Femur (tissue), 1 donor: ENCODE data around the gene TSSK6.

Experiments
- DNase-seq: peaks from one replicate; pipeline ENCODE4 v3.0.0-alpha.2; 2017

Gene TSSK6

DNA sequence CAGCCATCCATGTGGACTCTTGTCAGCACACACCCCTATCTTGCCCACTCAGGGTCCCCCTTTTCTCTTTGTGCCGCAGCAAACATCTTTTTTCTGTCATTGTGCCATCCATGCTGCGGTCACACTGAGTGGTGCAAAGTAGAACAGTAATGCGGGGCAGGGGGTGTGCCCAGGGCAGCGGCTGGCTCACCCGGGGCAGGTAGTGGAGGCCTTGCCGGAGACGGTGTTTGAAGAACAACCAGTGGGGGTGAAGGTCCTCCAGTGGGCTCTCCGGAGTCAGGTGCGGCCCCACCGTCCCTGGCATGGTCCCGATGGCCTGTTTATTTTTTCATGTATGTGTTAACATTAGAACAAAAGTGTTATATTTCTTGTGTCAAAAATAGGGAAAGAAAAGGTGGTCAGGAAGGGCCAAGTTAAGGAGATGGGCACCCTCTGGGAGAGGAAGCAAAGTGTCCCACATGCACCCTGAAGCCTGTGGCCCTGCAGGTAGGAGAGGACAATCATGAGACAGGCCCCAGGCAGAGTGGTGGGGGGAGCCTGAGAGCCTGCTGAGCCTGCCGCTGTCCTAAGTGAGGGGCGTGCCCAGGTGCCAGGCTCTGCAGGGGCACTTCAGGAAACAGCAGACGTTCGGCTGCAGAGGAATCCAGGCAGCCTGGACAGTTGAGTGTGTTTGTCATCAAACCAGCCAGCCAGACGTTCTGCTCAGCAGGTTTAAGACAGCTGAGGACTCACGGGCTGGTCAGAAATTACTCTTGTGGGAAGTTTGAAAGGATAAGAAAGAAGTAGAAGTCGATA lies 12.3 kb downstream of the TSSK6 start:
- DNase-seq = peak; percentile 13

DNA sequence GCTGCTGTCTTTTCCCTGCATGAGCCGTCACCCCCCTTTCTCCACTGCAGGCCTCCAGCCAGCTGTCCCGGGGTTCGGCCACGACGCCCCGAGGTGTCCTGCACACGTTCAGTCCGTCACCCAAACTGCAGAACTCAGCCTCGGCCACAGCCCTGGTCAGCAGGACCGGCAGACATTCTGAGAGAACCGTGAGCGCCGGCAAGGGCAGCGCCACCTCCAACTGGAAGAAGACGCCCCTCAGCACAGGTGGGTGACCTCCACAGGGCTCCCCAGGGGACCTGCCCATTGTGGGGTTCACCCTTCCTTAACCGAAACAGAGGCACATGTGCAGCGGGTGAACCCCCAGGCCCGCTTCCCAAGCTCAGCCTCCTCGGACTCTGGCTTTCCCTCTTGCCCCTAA lies 13.1 kb downstream of the TSSK6 start:
- DNase-seq = peak; percentile 13

DNA sequence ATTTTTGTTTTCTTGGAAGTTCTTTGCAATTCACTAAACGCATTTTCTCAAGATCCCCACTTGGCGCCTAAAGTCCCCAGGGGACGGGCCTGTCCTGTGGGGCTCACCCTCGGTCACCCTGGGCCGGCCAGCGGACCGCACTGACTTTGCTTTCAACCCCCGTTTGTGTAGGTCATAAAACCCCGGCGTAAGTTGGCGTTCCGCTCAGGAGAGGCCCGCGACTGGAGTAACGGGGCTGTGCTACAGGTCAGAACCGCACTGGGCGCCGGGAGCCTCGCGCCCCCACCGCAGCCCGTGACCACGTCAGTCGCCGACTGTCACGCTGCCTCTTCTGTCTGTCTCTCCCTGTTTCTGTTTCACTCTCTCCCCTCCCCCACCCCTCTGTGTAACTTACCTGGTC lies 13.6 kb downstream of the TSSK6 start:
- no peak for DNase-seq

DNA sequence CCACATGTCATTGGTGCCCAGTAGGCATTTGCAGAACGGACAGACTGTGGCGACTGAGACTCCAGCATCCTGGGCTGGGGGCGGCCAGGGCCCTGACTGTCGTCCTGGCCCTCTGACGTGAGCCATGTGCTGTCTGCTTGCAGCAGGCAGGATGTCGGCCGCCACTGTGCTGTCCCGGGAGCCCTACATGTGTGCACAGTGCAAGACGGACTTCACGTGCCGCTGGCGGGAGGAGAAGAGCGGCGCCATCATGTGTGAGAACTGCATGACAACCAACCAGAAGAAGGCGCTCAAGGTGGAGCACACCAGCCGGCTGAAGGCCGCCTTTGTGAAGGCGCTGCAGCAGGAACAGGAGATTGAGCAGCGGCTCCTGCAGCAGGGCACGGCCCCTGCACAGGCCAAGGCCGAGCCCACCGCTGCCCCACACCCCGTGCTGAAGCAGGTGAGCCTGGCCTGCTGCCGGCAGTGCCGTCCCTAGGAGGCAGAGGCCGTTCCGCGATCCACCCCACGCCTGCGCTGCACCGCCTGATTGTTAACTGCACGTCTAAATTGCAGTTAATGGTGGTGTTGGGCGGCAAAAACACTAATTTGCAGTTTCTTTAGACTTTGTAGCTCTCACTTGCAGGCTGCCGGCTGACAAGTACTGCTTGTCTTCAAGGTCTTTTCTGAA lies 14.2 kb downstream of the TSSK6 start:
- no peak for DNase-seq

DNA sequence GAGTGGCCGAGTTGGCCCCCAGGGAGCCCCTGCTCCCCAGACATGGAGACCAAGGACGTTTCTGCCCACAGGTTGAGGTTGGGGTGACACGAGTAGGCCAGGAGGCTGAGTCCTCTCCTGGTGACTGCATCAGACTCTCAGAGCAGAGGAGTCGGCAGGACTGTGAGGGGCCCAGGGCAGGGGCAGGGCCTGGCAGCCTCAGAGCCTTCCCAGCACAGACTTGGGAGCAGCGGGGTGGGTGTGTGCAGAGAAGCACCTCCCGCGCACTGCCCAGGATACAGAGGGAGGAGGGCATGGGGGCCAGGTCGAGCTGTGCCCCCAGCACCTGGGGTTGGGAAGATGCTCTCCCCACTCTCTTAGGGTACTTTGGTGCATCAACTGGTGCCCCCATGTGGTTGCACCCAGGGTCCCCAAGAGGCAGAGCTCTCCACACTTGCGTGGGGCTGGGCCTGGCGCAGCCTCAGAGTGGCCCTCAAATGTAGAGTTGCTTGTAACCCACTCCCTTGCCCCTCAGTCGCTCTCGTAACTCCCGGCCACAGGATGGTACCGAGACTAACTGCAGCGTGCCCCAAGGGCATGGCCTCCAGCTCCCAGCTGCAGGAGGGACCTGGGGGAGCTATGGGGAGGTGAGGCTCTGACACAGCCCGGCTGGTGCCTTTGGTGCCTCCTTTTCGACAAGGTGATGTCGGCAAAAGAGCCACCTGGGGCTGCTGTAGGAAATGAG lies 15.9 kb downstream of the TSSK6 start:
- DNase-seq = no peak

DNA sequence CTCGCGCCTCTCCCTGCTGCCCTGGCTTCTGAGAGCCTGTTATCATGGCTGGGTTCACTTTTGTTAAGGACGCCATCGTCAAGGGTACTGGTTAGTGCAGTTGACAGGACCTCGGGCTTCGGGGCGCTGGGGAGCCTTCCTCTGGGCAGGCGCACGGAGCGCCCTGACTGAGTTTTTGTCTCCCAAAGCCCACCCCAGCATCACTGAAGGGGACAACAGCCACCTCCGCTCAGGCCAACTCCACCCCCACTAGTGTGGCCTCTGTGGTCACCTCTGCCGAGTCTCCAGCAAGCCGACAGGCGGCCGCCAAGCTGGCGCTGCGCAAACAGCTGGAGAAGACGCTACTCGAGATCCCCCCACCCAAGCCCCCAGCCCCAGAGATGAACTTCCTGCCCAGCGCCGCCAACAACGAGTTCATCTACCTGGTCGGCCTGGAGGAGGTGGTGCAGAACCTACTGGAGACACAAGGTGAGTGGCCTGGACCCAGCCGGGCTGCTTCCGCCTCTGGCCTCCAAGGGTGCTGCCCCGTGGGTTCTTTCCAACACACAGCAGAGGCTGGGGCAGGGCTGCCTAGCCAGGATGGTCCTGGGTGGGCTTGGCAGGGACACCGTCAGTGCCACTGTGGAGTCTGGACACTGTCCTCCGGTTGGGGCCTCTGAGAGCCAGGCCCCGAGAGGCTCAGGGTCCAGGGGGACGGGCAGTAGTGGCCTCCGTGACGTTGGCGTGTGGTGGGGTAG lies 16.9 kb downstream of the TSSK6 start:
- DNase-seq = no peak

DNA sequence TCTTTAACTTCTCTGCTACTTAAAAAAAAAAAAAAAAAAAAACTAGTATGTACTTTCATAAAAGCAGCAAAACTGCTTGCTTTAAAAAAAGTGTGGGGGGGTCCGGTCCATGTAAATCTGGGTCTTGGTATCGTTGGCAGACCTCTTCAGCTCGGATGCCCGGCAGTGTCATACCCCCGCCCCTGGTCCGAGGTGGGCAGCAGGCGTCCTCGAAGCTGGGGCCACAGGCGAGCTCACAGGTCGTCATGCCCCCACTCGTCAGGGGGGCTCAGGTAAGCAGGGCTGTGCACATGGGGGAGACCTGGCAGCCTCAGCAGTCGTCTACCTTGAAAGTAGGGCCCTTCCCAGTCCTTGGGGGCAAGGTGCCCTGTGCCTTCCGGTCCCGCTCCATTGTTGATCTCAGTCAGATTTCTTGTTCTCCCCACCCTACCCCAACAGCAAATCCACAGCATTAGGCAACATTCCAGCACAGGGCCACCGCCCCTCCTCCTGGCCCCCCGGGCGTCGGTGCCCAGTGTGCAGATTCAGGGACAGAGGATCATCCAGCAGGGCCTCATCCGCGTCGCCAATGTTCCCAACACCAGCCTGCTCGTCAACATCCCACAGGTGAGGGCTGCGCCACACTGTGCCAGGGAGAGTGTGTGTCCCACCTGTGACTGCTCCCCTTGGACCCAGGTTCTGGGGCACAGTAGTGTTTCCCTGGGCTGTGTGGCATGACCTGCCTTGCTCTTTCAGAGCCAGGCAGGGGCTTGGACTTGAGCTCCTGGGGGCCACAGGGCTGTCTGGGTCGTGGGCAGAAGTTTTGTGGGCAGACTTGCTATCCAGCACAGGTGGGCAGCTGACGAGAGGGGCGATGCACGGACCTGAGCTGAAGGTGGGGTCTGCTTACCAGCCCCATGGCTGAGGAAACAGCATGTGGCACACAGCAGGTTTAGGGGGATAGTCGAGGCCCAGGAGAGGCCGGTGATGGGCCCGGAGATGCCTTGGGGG lies 19.4 kb downstream of the TSSK6 start:
- no peak for DNase-seq

DNA sequence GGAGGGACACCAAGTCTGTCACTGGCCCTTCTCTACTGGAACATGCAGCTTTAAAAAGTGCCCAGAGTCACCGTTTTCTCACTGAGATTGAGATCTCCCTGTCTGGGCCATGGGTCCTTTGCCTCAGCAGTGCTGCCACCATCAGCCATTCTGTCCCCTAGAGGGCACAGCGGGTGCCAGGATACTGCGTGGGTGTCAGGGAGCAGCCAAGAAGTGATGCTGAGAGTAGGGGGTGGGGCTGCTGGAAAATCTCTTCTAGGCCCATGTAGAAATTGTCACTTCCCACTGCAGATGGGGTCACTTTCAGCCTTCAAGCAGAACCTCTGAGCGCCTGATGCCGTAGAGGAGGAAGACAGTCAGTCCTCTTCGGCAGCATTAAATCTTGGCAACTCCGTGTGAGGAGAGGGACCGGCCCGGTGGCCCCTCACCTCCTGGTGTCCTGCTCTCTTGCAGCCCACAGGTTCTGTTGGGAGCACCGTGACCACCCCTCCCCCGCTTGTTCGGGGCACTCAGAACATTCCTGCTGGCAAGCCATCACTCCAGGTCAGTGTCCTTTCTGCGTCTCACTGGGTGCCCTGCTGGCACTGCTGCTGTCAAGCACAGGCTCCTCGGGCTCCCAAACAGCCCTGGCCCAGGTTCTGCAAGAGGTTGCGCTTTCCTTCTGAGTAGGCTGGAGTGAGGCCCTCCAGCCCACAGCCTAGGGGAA lies 21.4 kb downstream of the TSSK6 start:
- DNase-seq = no peak

DNA sequence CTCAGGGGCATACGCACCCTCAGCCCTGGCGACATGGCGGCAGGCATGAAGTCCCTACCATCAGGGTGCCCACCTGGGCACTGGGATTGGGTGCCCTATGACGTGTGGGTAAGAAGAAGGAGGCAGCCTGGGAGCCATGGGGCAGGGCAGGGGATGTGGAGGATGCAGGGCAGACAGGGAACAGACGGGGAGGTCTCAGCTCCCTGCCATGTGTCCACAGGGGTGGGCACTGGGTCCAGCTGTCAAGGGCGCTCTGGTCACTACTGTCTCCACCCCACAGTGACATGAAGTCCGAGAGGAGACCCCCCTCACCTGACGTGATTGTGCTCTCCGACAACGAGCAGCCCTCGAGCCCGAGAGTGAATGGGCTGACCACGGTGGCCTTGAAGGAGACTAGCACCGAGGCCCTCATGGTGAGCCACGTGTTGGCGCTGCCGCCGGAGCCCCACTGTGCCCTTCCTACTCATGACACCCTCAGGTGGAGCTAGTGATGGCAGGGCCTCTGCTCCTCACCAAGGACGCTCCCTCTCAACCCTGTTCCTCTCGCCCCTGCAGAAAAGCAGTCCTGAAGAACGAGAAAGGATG lies 23.2 kb downstream of the TSSK6 start:
- no peak for DNase-seq

DNA sequence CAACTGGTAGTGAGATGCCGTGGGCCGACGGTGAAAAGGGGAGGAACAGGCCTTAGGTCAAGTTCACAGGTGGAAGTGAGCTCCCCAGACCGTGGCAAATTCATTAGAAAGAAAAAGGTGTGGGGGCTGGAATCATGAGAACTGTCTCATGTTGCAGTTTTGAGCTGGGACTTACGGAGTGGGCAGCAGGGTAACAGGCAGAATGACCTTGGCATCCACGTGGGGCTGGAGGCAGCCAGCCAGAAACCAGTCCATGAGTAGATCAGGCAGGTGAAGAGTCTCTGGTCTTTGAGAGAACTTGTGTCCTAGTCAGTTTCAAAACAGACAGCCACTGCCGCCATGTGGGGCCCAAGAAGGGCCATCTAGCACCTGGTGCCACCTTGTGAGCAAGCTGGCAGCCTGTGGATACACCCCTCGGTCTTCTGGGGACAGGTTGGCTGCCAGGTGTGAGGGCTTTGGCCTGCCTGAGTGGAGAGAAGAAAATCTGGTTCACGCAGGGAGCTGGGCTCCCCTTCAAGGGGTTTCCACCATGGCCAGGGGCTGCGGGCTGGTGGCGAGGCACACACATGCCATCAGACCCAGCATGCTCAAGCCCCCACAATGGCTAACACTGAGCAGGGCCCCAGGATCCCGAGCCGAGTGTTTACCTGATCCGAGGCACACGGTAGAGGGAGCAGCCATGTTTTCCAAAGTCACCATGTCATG lies 23.9 kb downstream of the TSSK6 start:
- no peak for DNase-seq

DNA sequence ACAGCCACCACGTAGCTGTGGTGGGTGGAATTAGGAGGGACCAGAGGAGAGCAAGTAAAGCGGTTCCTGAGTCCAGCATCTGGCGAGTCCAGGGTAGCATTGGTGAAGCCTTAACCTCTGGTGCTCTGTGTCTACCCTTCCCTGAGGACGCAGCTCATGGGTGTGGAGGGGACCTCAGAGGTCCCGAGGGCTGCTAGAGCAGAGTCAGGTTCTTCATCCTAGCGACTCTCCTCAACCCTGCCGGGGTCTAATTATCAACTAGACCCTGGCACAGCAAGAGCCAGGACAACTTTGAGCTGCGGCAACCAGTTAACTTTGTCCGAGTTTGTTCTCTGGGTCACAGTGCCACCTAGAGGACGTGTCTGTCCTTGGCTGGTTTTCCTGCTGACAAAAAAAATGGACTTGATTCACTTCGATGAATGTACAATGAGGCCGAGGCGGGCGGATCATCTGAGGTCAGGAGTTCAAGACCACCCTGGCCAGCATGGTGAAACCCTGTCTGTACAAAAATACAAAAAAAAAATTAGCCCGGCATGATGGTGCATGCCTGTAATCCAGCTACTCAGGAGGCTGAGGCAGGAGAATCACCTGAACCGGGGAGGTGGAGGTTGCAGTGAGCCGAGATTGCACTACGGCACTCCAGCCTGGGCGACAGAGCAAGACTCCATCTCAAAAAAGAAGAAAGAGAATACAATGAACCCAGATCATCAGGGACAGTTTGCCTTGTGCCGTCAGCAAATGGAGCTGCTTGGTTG lies 25.0 kb downstream of the TSSK6 start:
- DNase-seq = peak; percentile 90

DNA sequence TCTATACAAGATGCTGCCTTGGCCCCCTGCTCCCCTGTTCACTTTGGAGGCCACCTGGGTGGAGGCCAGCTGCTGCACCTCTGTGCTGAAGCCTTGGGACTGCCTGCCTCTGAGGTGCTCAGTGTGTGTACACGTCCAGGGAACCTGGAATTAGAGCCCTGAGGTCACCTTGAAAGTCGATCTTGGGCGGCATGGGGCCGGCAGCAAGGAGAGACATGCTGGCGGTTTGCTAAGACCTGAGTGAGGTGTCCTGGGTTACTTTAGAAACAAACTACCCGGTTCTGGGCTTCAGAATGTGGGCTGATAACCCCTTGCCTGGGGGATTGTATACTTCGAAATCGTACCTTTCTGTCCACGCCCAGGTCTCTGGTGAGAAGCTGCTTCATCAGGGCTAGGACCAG lies 25.5 kb downstream of the TSSK6 start:
- no peak for DNase-seq

DNA sequence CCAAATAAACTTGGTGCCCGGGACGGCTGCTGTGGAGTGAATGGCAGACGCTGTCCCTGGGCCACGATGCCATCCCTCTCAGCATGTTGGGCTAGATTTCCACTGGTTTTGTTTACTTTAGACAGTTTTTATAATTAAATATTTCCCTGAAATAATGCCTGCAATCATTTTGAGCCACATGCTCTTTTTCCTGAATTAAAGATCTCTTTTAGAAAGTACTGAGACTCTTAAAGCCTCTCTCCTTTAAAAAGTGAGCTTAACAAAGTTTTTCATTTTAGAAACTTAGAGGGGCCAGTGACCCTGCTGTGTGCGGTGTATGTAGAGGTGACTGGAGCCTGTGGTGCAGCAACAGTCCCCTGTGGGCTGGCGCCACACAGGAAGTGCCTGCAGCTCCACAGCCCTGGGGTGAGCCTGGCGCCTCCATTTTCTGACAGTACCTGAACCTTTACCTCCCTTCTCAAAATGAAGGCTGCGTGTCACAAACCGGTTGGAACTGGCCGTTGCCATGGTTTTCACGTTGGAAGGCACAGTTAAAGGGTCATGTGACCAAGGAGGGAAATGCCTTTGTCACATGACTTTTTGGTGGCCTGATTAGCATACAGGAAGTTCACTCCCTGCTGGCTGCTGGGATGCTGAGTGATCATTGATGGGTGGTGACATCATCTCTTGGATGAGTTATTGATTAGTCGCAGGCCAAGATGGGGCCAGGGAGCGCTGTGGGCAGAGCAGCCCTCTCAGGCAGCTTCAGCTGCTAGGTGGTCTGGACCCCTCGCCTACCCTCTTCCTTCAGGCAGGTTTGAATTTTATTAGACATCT lies 26.3 kb downstream of the TSSK6 start:
- peak; percentile 90 for DNase-seq

DNA sequence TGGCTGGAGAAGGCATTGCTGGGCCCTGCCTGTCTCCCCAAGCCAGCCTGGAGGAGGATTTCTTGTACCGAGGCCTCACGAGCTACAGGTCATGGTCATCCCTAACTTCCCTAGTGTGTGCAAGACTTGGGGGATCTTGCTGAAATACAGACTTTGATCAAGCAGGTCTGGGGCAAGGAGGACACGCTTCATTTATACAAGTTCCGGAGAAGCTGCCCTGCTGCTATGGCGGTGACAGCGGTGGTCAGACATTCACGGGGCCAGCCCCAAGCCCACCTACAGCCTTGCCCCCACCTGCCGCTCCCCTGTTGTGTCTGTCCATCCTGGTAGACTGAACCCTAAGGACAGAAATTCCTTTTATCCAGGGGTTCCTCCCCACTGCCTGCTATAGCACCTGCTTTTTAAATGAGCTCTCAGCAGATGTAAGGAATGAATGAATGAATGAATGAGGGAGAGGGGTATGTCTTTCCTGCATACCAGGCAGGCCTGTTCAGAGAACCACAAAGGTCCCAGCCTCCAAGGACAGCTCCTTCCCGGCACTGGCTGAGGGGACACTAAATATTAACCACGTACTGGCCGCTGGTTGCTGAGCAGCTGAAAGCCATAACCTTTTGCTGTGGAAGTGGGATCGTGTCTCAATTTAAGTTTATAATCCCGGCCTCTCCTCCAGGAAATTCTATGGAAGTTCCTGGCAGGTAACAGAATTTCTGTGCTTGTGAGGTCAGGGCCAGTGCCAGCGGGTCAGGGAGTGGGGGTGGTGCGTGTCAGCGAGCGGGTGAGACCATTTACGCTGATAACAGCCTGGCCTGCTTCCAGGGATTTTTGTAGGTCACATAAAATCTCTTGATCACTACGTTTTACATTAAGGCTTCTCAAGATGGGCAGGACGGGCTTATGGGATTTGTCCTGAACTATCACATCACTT lies 27.1 kb downstream of the TSSK6 start:
- no peak for DNase-seq

DNA sequence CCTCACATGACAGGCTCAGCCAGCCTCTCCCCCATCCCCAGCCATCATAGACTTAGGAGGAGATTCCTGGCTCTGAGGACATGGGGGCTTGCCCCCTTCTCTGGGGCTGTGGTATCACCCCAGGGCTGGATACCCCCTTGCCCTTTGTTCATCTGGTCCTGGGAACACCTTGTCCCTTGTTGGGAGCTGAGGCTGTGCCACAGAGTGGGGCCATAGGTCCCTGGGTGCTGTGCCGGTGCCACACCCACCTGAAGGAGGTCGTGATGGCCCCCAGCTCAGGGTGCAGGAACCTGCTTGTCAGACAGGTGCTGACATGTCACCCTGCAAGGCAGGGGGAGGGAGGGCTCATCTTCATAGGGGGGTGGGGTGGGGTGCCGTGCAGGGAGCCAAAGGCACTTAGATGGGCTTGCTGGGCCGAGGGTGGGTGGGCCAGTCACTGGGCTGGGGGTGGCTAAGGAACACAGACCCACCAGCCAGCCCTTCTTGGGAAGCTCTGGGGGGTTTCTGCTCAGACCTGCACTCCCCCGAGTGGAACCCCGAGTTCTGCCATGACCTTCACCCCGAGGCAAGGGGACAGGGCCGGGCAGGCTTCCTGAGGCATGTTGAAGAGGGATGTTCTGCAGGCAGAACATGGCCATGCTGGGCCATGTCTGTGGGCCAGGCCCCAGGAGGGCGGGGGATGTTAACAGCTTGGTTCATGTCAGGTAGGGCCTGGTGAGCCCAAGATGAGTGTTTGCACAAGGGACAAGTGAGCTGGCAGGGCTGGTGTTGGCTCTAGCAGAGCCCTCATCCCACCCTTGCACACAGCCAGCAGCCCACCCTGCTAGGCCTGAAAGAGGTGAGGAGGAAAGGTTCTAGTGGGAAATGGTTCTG lies 28.0 kb downstream of the TSSK6 start:
- no peak for DNase-seq

DNA sequence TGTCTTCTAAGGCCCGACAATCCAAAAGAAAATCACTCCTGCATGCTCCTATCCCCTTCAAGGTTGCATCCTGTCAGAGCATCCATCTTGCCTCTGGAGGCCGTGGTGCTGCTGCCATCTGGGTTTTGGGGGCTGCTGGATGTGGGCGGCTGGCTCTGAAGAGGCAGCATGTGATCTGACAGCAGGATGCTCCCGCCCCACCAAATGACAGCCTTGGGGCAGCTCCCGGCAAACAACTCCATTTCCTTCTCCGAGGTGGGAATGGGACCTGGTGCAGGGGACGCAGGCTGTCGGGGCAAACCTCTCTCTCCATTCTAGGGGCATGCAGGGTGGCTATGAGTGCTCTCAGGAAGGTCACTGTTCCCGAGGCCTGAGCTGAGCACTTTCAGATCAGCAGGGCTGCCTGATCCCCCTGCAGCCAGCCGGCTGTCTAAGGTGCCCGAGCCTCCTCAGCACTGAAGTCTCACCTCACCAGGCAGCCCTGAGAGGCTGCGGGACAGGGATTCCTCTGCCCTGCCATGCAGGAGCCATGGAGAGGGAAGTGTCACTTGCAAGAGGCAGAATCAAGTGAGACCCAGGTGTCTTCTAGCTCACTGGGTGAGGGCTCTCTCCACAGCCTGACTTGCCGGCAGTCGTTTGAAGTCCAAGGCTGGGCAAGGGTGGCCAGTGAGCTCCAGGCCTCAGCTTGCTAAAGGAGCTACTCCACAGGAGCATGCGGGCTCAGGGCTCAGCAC lies 28.8 kb downstream of the TSSK6 start:
- no peak for DNase-seq
